Measurements from ENCODE around the gene OR2T10. TPM values are rescaled to one million over a fixed set of nuclear protein-coding genes. Genes with fewer than 3 reads are reported as not detected.
"Not testable (repeated sequence)": the region's sequence is repeated elsewhere in the genome, so short reads cannot be mapped to it uniquely, and the experiment has no call there.

OR2T10 gene
- total RNA-seq, 2 donors from 2014 or later, result not detected

GRCh38 chr1:248610301-248610700, 12.8 kb upstream of the OR2T10 start:
- DNase-seq (ENCODE audit: low spot score), result no peak
- intact Hi-C loops (cut with DNase I), result no loop called here

- intact Hi-C loops (cut with DNase I), result no loop called here
- DNase-seq (ENCODE audit: low spot score), result no peak
Observed at GRCh38 chr1:248599396-248599795, 1.9 kb upstream of the OR2T10 start.

- intact Hi-C loops (cut with DNase I), result no loop called here
- no peak for DNase-seq (ENCODE audit: low spot score)
Observed at GRCh38 chr1:248596615-248597014, 885 bp downstream of the OR2T10 start.

GRCh38 chr1:248593226-248593625, 4.3 kb downstream of the OR2T10 start:
- intact Hi-C loops (cut with DNase I), result no loop called here
- DNase-seq (ENCODE audit: low spot score), result peak; percentile 55

GRCh38 chr1:248592655-248593054, 4.8 kb downstream of the OR2T10 start:
- intact Hi-C loops (cut with DNase I), result no loop called here
- no peak for DNase-seq (ENCODE audit: low spot score)

- intact Hi-C loops (cut with DNase I), result no loop called here
- DNase-seq (ENCODE audit: low spot score), result peak; percentile 70
Observed at GRCh38 chr1:248590055-248590454, 7.4 kb downstream of the OR2T10 start.

- intact Hi-C loops (cut with DNase I), result no loop called here
- DNase-seq (ENCODE audit: low spot score), result no peak
Observed at GRCh38 chr1:248589334-248589733, 8.2 kb downstream of the OR2T10 start.

GRCh38 chr1:248585266-248585665, 12.2 kb downstream of the OR2T10 start:
- DNase-seq (ENCODE audit: low spot score), result no peak
- intact Hi-C loops (cut with DNase I), result no loop called here

- no peak for DNase-seq (ENCODE audit: low spot score)
- intact Hi-C loops (cut with DNase I), result no loop called here
Observed at GRCh38 chr1:248576260-248576980, 21.1 kb downstream of the OR2T10 start.

- not testable (repeated sequence) for DNase-seq (ENCODE audit: low spot score)
Observed at GRCh38 chr1:248574657-248575056, 22.8 kb downstream of the OR2T10 start, which contains the start of gene OR2T34. TSS of gene OR2T34 (minus strand) at chr1:248574757. CDS start at chr1:248574757, 0 bp downstream.

GRCh38 chr1:248573856-248574255, 23.6 kb downstream of the OR2T10 start:
- DNase-seq (ENCODE audit: low spot score); intact Hi-C loops (cut with DNase I): not testable (repeated sequence)

More at GRCh38 chr1:248574657-248575056, 22.8 kb downstream of the OR2T10 start, which contains the start of gene OR2T34:
- intact Hi-C loops (cut with DNase I), result not testable (repeated sequence)

- DNase-seq (ENCODE audit: low spot score); intact Hi-C loops (cut with DNase I): not testable (repeated sequence)
Observed at GRCh38 chr1:248572049-248572448, 25.5 kb downstream of the OR2T10 start.

- intact Hi-C loops (cut with DNase I); DNase-seq (ENCODE audit: low spot score): not testable (repeated sequence)
Observed at GRCh38 chr1:248570811-248571210, 26.7 kb downstream of the OR2T10 start.

- DNase-seq (ENCODE audit: low spot score); intact Hi-C loops (cut with DNase I): not testable (repeated sequence)
Observed at GRCh38 chr1:248569049-248569448, 28.5 kb downstream of the OR2T10 start.

- DNase-seq (ENCODE audit: low spot score); intact Hi-C loops (cut with DNase I): not testable (repeated sequence)
Observed at GRCh38 chr1:248565530-248566373, 31.7 kb downstream of the OR2T10 start.

GRCh38 chr1:248562672-248563071, 34.8 kb downstream of the OR2T10 start, which contains the start of gene OR2T29:
TSS of gene OR2T29 (minus strand) at chr1:248562772. CDS start at chr1:248559491, 3,281 bp downstream.
- intact Hi-C loops (cut with DNase I); DNase-seq (ENCODE audit: low spot score): not testable (repeated sequence)

GRCh38 chr1:248551027-248551426, 46.5 kb downstream of the OR2T10 start:
- intact Hi-C loops (cut with DNase I); DNase-seq (ENCODE audit: low spot score): not testable (repeated sequence)

GRCh38 chr1:248547383-248547782, 50.1 kb downstream of the OR2T10 start:
- DNase-seq (ENCODE audit: low spot score); intact Hi-C loops (cut with DNase I): not testable (repeated sequence)

Data from posterior vena cava (tissue), 2 donors.